HepG2 (cell line): ENCODE measurements around the gene GPX2. TPM values are rescaled to one million over a fixed set of nuclear protein-coding genes. Genes with fewer than 3 reads are reported as not detected.
A peak's percentile ranks its signal among the peaks of the same experiment; 100 is the strongest.

Source experiments
- LCORL ChIP-seq, 2 experiments: fragments of 450-650 bp in 1 of 2; sonication (generic) in 1 of 2; formaldehyde crosslinking in 1 of 2; IDR thresholded peaks; 2 replicates each; pipeline versions ENCODE4 v1.5.0 to v1.6.1; 2017 to 2020; ENCODE audit warnings: antibody characterized with exemption in 1 of 2, missing genetic modification reagents in 1 of 2
- MIXL1 ChIP-seq: IDR thresholded peaks from 2 replicates; pipeline ENCODE4 v1.6.1; 2016
- NCOA5 ChIP-seq: sonication (generic); formaldehyde crosslinking; IDR thresholded peaks from 2 replicates; pipeline ENCODE4 v1.4.0; 2020; ENCODE audit warnings: missing genetic modification reagents
- RBFOX2 ChIP-seq: fragments of 200-400 bp; formaldehyde crosslinking; IDR thresholded peaks from 2 replicates; pipeline ENCODE4 v1.6.1; 2017; ENCODE audit warnings: low read depth, mild to moderate bottlenecking, low read length
- SRSF4 ChIP-seq: fragments of 200-400 bp; formaldehyde crosslinking; IDR thresholded peaks from one replicate; pipeline ENCODE4 v1.6.1; 2018; ENCODE audit warnings: mild to moderate bottlenecking, low read depth, low read length, moderate library complexity; ENCODE audit not compliant: poor library complexity, severe bottlenecking
- TBL1XR1 ChIP-seq: fragments of 150-350 bp; IDR thresholded peaks from 2 replicates; pipeline ENCODE4 v1.6.1; 2014; ENCODE audit warnings: borderline replicate concordance, low read length; ENCODE audit not compliant: partially characterized antibody
- ZNF232 ChIP-seq: sonication (generic); formaldehyde crosslinking; IDR thresholded peaks from 2 replicates; pipeline ENCODE4 v1.4.0; 2020; ENCODE audit warnings: missing genetic modification reagents, borderline replicate concordance
- ZNF292 ChIP-seq: sonication (generic); formaldehyde crosslinking; IDR thresholded peaks from 2 replicates; pipeline ENCODE4 v1.8.1; 2022; ENCODE audit warnings: mild to moderate bottlenecking, low read depth, missing genetic modification reagents, borderline replicate concordance
- ZNF431 ChIP-seq: sonication (generic); formaldehyde crosslinking; IDR thresholded peaks from 2 replicates; pipeline ENCODE4 v1.9.0; 2022; ENCODE audit warnings: missing genetic modification reagents, low read depth, mild to moderate bottlenecking, borderline replicate concordance
- ZNF484 ChIP-seq: sonication (generic); formaldehyde crosslinking; IDR thresholded peaks from 2 replicates; pipeline ENCODE4 v1.5.1; 2020; ENCODE audit warnings: mild to moderate bottlenecking, low read depth, missing genetic modification reagents, borderline replicate concordance
- ZNF577 ChIP-seq: sonication (generic); formaldehyde crosslinking; IDR thresholded peaks from 2 replicates; pipeline ENCODE4 v1.4.0; 2020; ENCODE audit warnings: mild to moderate bottlenecking, low read depth, missing genetic modification reagents, borderline replicate concordance
- ZNF660 ChIP-seq: sonication (generic); formaldehyde crosslinking; IDR thresholded peaks from 2 replicates; pipeline ENCODE4 v1.5.1; 2020; ENCODE audit warnings: mild to moderate bottlenecking, low read depth, missing genetic modification reagents, borderline replicate concordance
- polyA plus RNA-seq, 8 experiments: library from polyadenylated mRNA; depleted of rRNA in 3 of 8; stranded (reverse) in 7 of 8; unstranded in 1 of 8; fragments of >200 nt; fragmentation: Illumina TruSeq in 4 of 8; extraction: Trizol in 4 of 8; gene quantifications; 2 replicates each; pipeline versions ENCODE4 v1.2.1 to v1.2.3, GENCODE V29; 2011 to 2016; ENCODE audit warnings: low read depth in 4 of 8, missing spikeins in 1 of 8, mixed read lengths in 1 of 8; ENCODE audit not compliant: insufficient read depth in 1 of 8
- total RNA-seq, 5 experiments: library from RNA; depleted of rRNA; stranded (reverse); fragments of >200 nt; fragmentation: Illumina TruSeq; extraction: Trizol; gene quantifications; 2 replicates each; pipeline ENCODE4 v1.2.3, GENCODE V29; 2016; ENCODE audit warnings: low read depth in 1 of 5
- TF ChIP-seq, protein P1 (sequence below): sonication (generic); formaldehyde crosslinking; IDR thresholded peaks from 2 replicates; pipeline ENCODE4 v1.4.0; 2020; ENCODE audit warnings: mild to moderate bottlenecking, missing genetic modification reagents
- TF ChIP-seq, protein P2 (sequence below): sonication (generic); formaldehyde crosslinking; IDR thresholded peaks from 2 replicates; pipeline ENCODE4 v1.8.0; 2023; ENCODE audit warnings: mild to moderate bottlenecking, missing genetic modification reagents
- TF ChIP-seq, protein P3 (sequence below): sonication (generic); formaldehyde crosslinking; IDR thresholded peaks from 2 replicates; pipeline ENCODE4 v1.4.0; 2020; ENCODE audit warnings: missing genetic modification reagents
- TF ChIP-seq, protein P4 (sequence below): sonication (generic); formaldehyde crosslinking; IDR thresholded peaks from 2 replicates; pipeline ENCODE4 v1.8.0; 2022; ENCODE audit warnings: missing genetic modification reagents, mild to moderate bottlenecking, inconsistent platforms, borderline replicate concordance
- TF ChIP-seq, protein P5 (sequence below): sonication (generic); formaldehyde crosslinking; IDR thresholded peaks from 2 replicates; pipeline ENCODE4 v1.8.0; 2022; ENCODE audit warnings: mild to moderate bottlenecking, missing genetic modification reagents; ENCODE audit not compliant: insufficient replicate concordance

The GPX2 gene
- total and polyA plus RNA-seq, 2 of the 13 experiments (the other 11 are each of a cell fraction or from before 2014, with no cell fraction given) = 526 to 674 TPM

DNA sequence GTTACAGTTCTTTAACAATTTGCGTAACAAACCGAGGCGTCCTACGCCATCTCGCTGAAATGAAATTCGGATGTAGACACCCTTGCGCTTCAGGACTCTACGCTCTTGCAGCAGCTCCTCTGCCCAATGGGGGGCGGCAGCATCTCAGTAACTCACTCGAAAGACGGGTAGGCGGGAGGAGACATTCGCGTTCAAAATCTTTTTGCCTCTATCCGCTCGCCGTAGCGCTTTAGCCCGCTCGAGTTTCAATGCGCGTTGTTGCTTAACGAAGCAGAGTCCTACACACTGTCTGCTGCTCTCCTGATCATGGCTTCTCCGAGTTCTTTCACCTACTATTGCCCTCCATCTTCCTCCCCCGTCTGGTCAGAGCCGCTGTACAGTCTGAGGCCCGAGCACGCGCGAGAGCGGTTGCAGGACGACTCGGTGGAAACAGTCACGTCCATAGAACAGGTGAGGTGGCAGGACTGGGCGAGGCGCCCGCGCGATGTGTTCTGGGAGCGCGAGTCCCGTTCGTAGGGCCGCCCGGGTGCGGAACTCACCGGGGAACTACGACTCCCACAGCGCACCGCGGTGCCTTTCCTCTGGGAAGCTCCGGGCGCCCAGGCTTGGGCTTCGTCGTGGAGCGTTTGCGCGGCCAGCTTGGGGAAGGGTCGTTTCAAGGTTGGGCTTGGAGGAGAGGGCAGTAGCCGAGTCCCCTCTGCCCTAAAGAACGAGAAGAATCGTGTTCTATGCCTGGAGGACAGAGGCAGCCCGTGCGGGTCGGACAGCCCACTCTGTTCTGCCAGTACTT is 44.3 kb upstream of the GPX2 start, which contains the start of gene FNTB (continued):
- TF ChIP-seq ZNF232 (CRISPR knock-in tag) (peak; percentile 27; the same call in 1 of the 2 replicates), ZNF431 (CRISPR knock-in tag) (peak; percentile 49; the same call in 1 of the 2 replicates), TBL1XR1 (peak; percentile 44), ZNF484 (CRISPR knock-in tag) (no peak), RBFOX2 (peak; percentile 93), NCOA5 (CRISPR knock-in tag) (no peak), LCORL (IDR thresholded peaks at IDR 0.05) (0 out of 2 replicates have a peak, but pooled peaks have one; percentile 56), LCORL (CRISPR knock-in tag; IDR thresholded peaks at IDR 0.05) (peak; percentile 83), ZNF292 (peak; percentile 87), ZNF577 (CRISPR knock-in tag) (no peak), MIXL1 (peak; percentile 56), SRSF4 (no peak), ZNF660 (CRISPR knock-in tag) (no peak)
- TF ChIP-seq, protein P1, sequence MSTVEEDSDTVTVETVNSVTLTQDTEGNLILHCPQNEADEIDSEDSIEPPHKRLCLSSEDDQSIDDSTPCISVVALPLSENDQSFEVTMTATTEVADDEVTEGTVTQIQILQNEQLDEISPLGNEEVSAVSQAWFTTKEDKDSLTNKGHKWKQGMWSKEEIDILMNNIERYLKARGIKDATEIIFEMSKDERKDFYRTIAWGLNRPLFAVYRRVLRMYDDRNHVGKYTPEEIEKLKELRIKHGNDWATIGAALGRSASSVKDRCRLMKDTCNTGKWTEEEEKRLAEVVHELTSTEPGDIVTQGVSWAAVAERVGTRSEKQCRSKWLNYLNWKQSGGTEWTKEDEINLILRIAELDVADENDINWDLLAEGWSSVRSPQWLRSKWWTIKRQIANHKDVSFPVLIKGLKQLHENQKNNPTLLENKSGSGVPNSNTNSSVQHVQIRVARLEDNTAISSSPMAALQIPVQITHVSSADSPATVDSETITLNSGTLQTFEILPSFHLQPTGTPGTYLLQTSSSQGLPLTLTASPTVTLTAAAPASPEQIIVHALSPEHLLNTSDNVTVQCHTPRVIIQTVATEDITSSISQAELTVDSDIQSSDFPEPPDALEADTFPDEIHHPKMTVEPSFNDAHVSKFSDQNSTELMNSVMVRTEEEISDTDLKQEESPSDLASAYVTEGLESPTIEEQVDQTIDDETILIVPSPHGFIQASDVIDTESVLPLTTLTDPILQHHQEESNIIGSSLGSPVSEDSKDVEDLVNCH (CRISPR knock-in tag) = no peak
- TF ChIP-seq, protein P2, sequence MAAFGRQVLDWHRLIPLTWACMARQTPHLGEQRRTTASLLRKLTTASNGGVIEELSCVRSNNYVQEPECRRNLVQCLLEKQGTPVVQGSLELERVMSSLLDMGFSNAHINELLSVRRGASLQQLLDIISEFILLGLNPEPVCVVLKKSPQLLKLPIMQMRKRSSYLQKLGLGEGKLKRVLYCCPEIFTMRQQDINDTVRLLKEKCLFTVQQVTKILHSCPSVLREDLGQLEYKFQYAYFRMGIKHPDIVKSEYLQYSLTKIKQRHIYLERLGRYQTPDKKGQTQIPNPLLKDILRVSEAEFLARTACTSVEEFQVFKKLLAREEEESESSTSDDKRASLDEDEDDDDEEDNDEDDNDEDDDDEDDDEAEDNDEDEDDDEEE = 0 out of 2 replicates have a peak, but pooled peaks have one; percentile 56
- TF ChIP-seq, protein P3, sequence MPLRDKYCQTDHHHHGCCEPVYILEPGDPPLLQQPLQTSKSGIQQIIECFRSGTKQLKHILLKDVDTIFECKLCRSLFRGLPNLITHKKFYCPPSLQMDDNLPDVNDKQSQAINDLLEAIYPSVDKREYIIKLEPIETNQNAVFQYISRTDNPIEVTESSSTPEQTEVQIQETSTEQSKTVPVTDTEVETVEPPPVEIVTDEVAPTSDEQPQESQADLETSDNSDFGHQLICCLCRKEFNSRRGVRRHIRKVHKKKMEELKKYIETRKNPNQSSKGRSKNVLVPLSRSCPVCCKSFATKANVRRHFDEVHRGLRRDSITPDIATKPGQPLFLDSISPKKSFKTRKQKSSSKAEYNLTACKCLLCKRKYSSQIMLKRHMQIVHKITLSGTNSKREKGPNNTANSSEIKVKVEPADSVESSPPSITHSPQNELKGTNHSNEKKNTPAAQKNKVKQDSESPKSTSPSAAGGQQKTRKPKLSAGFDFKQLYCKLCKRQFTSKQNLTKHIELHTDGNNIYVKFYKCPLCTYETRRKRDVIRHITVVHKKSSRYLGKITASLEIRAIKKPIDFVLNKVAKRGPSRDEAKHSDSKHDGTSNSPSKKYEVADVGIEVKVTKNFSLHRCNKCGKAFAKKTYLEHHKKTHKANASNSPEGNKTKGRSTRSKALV (CRISPR knock-in tag) = peak; percentile 42; the same call in 1 of the 2 replicates
- TF ChIP-seq, protein P4, sequence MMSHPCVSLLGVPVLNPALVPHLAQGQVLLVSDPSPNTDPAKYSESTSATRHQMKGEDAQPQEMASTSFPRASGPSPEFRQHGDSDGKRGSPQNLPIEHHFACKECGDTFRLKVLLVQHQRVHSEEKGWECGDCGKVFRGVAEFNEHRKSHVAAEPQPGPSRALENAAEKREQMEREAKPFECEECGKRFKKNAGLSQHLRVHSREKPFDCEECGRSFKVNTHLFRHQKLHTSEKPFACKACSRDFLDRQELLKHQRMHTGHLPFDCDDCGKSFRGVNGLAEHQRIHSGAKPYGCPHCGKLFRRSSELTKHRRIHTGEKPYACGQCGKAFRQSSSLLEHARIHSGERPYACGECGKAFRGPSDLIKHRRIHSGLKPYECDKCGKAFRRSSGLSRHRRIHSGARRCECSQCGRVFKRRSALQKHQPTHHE (CRISPR knock-in tag) = peak; percentile 46; the same call in 1 of the 2 replicates
- TF ChIP-seq, protein P5, sequence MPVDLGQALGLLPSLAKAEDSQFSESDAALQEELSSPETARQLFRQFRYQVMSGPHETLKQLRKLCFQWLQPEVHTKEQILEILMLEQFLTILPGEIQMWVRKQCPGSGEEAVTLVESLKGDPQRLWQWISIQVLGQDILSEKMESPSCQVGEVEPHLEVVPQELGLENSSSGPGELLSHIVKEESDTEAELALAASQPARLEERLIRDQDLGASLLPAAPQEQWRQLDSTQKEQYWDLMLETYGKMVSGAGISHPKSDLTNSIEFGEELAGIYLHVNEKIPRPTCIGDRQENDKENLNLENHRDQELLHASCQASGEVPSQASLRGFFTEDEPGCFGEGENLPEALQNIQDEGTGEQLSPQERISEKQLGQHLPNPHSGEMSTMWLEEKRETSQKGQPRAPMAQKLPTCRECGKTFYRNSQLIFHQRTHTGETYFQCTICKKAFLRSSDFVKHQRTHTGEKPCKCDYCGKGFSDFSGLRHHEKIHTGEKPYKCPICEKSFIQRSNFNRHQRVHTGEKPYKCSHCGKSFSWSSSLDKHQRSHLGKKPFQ (CRISPR knock-in tag) = no peak
